ENCODE measurements around the gene EPN3. TPM values are rescaled to one million over a fixed set of nuclear protein-coding genes. Genes with fewer than 3 reads are reported as not detected.

Gene EPN3
- polyA plus RNA-seq, 1 donor from 2014 or later: not detected

- H3K9me3 ChIP-seq (ENCODE audit: low read length): no peaks in the 10 kb centered on the region
Measured at GRCh38 chr17:50517011-50517410, 15.5 kb upstream of the EPN3 start.

GRCh38 chr17:50517504-50518383 is 14.8 kb upstream of the EPN3 start:
- H3K27ac ChIP-seq (ENCODE audit: low read length): no peak overlapping the region
- H3K4me3 ChIP-seq (ENCODE audit: low read length): no peak overlapping the region
- no peaks in the 10 kb centered on the region for H3K36me3 ChIP-seq (ENCODE audit: insufficient read depth, low read length)
- no peaks in the 10 kb centered on the region for H4K20me1 ChIP-seq (ENCODE audit: insufficient read depth)
- no peaks in the 10 kb centered on the region for H3F3A ChIP-seq (ENCODE audit: insufficient read depth, low read length, poor library complexity, severe bottlenecking)
- H3K9me2 ChIP-seq (ENCODE audit: insufficient read depth, low read length): no peaks in the 10 kb centered on the region
- H3K9ac ChIP-seq (ENCODE audit: low read length): no peak overlapping the region
- TF ChIP-seq CTCF (IDR thresholded peaks at IDR 0.05; ENCODE audit: poor library complexity, severe bottlenecking): no peak
- no peak for TF ChIP-seq RAD21 (conservative IDR thresholded peaks at IDR 0.05)
- no peak for TF ChIP-seq MXI1 (conservative IDR thresholded peaks at IDR 0.05; ENCODE audit: poor library complexity, severe bottlenecking)
- TF ChIP-seq REST (IDR thresholded peaks at IDR 0.05; ENCODE audit: borderline replicate concordance): no peak
- no peak for TF ChIP-seq SMC3 (conservative IDR thresholded peaks at IDR 0.05; ENCODE audit: poor library complexity)
- TF ChIP-seq TAF1 (IDR thresholded peaks at IDR 0.05; ENCODE audit: low read depth): no peak
- TF ChIP-seq POLR2AphosphoS5 (IDR thresholded peaks at IDR 0.05): no peak
- TF ChIP-seq EZH2 (IDR thresholded peaks at IDR 0.05; ENCODE audit: borderline replicate concordance, insufficient read depth, low read length, poor library complexity, severe bottlenecking): no peak
- no peak for TF ChIP-seq EP300 (conservative IDR thresholded peaks at IDR 0.05; ENCODE audit: poor library complexity, severe bottlenecking)
- no peak overlapping the region for H3K4me2 ChIP-seq (ENCODE audit: low read length)
- H2AFZ ChIP-seq (ENCODE audit: low read depth, low read length): no peak overlapping the region
- H3K79me2 ChIP-seq (replicated peaks; ENCODE audit: insufficient read depth, low read length): no peaks in the 10 kb centered on the region
- no peaks in the 10 kb centered on the region for H3K9me3 ChIP-seq (ENCODE audit: low read length)
- H3K27me3 ChIP-seq (ENCODE audit: insufficient read depth, low read depth, low read length): no peaks in the 10 kb centered on the region

More at GRCh38 chr17:50517011-50517410, 15.5 kb upstream of the EPN3 start:
- Histone ChIP-seq H3K4me3 (ENCODE audit: low read length) (no peak overlapping the region), H3K79me2 (replicated peaks; ENCODE audit: insufficient read depth, low read length) (no peaks in the 10 kb centered on the region), H3K9ac (ENCODE audit: low read length) (no peak overlapping the region), H3K36me3 (ENCODE audit: insufficient read depth, low read length) (no peaks in the 10 kb centered on the region), H3K4me2 (ENCODE audit: low read length) (no peak overlapping the region), H3K27ac (ENCODE audit: low read length) (no peak overlapping the region), H3K9me2 (ENCODE audit: insufficient read depth, low read length) (no peaks in the 10 kb centered on the region), H2AFZ (ENCODE audit: low read depth, low read length) (no peak overlapping the region), H4K20me1 (ENCODE audit: insufficient read depth) (no peaks in the 10 kb centered on the region), H3F3A (ENCODE audit: insufficient read depth, low read length, poor library complexity, severe bottlenecking) (no peaks in the 10 kb centered on the region), H3K27me3 (ENCODE audit: insufficient read depth, low read depth, low read length) (no peaks in the 10 kb centered on the region)
- no peak for TF ChIP-seq EZH2 (IDR thresholded peaks at IDR 0.05; ENCODE audit: borderline replicate concordance, insufficient read depth, low read length, poor library complexity, severe bottlenecking)
- TF ChIP-seq SMC3 (conservative IDR thresholded peaks at IDR 0.05; ENCODE audit: poor library complexity): no peak
- TF ChIP-seq TAF1 (IDR thresholded peaks at IDR 0.05; ENCODE audit: low read depth): no peak
- no peak for TF ChIP-seq POLR2AphosphoS5 (IDR thresholded peaks at IDR 0.05)
- no peak for TF ChIP-seq CTCF (IDR thresholded peaks at IDR 0.05; ENCODE audit: poor library complexity, severe bottlenecking)
